OCI-LY3 (cell line): Measurements from ENCODE around the gene DNM3.

ENCODE experiments used
- H2AFZ ChIP-seq: fragments of 200-600, 300-600 bp; shearing (Covaris generic); 2 replicates; pipeline ENCODE4 v1.6.0; 2014; ENCODE audit warnings: antibody characterized with exemption, low read depth, low read length
- H3K27ac ChIP-seq: fragments of 200-600, 300-600 bp; sonication (generic); 2 replicates; pipeline ENCODE4 v1.5.1; 2014; ENCODE audit warnings: mild to moderate bottlenecking, low read length, moderate library complexity, mixed read lengths
- H3K27me3 ChIP-seq: fragments of 200-600, 300-600 bp; sonication (generic); 2 replicates; pipeline ENCODE4 v1.6.1; 2014; ENCODE audit warnings: low read depth, low read length, mixed read lengths
- H3K36me3 ChIP-seq: fragments of 200-600, 300-600 bp; sonication (generic); replicated peaks from 2 replicates; pipeline ENCODE3; 2014; ENCODE audit warnings: low read depth, low read length, mixed read lengths
- H3K4me1 ChIP-seq: fragments of 300-600, 200-600 bp; sonication (generic); 2 replicates; pipeline ENCODE4 v1.6.1; 2014; ENCODE audit warnings: low read length, mixed read lengths
- H3K4me2 ChIP-seq: fragments of 200-600, 300-600 bp; sonication (generic); 2 replicates; pipeline ENCODE4 v1.6.1; 2014; ENCODE audit warnings: low read length, mixed read lengths
- H3K4me3 ChIP-seq: fragments of 300-600, 200-600 bp; sonication (generic); 2 replicates; pipeline ENCODE4 v1.5.1; 2014; ENCODE audit warnings: antibody characterized with exemption, mild to moderate bottlenecking, low read length, moderate library complexity
- H3K79me2 ChIP-seq: fragments of 300-600, 200-600 bp; shearing (Covaris generic); 2 replicates; pipeline ENCODE4 v1.6.1; 2014; ENCODE audit warnings: mild to moderate bottlenecking, low read length, mixed read lengths
- H3K9ac ChIP-seq: fragments of 300-600, 200-600 bp; shearing (Covaris generic); 2 replicates; pipeline ENCODE4 v1.6.0; 2014; ENCODE audit warnings: mild to moderate bottlenecking, low read length, moderate library complexity
- H3K9me3 ChIP-seq: fragments of 200-600, 300-600 bp; shearing (Covaris generic); 2 replicates; pipeline ENCODE4 v1.6.1; 2014; ENCODE audit warnings: low read length, mixed read lengths; ENCODE audit not compliant: insufficient read depth
- H4K20me1 ChIP-seq: fragments of 200-600, 300-600 bp; sonication (generic); 2 replicates; pipeline ENCODE4 v1.6.1; 2016; ENCODE audit warnings: low read length, mixed read lengths; ENCODE audit not compliant: insufficient read depth
- EZH2phosphoT487 ChIP-seq: fragments of 200-600 bp; shearing (Covaris generic); IDR thresholded peaks from 2 replicates; pipeline ENCODE4 v1.6.1; 2018; ENCODE audit warnings: antibody characterized with exemption, mixed run types, low read depth
- TF ChIP-seq, protein P1 (sequence below): fragments of 200-600, 300-600 bp; sonication (generic); IDR thresholded peaks from 2 replicates; pipeline ENCODE4 v1.5.1; 2014; ENCODE audit warnings: antibody characterized with exemption, low read length, low read depth

Gene DNM3

DNA sequence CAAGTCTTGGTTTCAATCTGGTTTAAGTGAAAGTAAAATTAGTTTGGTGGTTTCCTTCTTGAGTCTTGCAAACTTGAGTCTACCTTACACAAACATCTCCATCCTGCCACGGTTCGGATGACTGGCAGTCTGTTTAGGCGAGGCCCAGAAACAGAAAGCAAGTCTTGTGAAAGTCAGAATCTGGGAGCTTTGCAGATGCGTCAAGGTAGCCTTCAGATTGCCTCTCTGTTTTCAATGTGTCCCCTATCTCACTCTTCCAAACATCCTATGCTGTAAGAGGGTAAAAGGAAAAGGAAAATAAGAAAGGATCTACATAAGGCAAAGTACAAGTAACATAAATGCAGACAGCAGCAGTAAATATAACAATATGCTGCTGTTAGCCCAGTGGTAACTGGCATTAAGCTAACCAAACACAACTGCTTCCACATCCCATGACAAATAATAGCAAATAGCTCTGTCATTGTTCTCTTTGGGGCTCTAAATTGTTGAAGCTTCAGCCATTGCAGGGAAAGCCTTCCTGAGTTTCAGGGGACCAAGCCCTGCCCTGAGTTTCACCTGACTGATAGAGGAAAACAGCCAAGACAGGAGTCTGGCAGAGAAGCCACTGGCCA, 552.9 kb downstream of the DNM3 start:
- Histone ChIP-seq H3K4me1 (peaks cover 99% of the 10 kb centered on the region), H3K9me3 (no peaks in the 10 kb centered on the region), H3K27me3 (no peaks in the 10 kb centered on the region), H3K4me3 (peak overlapping the region; percentile 69), H2AFZ (no peak overlapping the region), H3K9ac (peak overlapping the region; percentile 94), H3K79me2 (no peaks in the 10 kb centered on the region), H4K20me1 (no peaks in the 10 kb centered on the region), H3K36me3 (no peaks in the 10 kb centered on the region), H3K4me2 (peak overlapping the region; percentile 88), H3K27ac (peak overlapping the region; percentile 93)
- TF ChIP-seq, protein P1, sequence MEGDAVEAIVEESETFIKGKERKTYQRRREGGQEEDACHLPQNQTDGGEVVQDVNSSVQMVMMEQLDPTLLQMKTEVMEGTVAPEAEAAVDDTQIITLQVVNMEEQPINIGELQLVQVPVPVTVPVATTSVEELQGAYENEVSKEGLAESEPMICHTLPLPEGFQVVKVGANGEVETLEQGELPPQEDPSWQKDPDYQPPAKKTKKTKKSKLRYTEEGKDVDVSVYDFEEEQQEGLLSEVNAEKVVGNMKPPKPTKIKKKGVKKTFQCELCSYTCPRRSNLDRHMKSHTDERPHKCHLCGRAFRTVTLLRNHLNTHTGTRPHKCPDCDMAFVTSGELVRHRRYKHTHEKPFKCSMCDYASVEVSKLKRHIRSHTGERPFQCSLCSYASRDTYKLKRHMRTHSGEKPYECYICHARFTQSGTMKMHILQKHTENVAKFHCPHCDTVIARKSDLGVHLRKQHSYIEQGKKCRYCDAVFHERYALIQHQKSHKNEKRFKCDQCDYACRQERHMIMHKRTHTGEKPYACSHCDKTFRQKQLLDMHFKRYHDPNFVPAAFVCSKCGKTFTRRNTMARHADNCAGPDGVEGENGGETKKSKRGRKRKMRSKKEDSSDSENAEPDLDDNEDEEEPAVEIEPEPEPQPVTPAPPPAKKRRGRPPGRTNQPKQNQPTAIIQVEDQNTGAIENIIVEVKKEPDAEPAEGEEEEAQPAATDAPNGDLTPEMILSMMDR: no peak

DNA sequence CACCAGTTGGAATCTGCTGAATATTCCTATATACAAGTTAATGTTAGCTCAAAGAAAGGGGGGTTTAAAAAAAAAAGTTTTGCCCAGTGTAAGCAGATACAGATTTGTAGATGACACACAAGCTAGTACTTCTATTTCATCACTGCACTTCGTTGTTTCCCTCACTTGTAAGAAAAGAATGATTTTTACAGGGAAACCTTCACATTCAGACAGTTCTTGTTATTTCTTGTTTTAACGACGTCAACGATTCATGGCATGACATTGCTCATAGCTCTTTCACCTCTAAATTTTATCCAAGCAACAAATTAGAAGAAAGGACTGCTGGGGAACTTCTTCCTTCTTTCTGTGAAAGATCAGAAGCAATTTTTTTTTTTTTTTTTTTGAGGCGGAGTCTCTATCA, 553.5 kb downstream of the DNM3 start:
- peak overlapping the region; percentile 33 for H3K4me3 ChIP-seq
- no peaks in the 10 kb centered on the region for H3K9me3 ChIP-seq
- H4K20me1 ChIP-seq: no peaks in the 10 kb centered on the region
- peak overlapping the region; percentile 88 for H3K4me2 ChIP-seq
- H3K79me2 ChIP-seq: no peaks in the 10 kb centered on the region
- peak overlapping the region; percentile 93 for H3K27ac ChIP-seq
- peak overlapping the region; percentile 94 for H3K9ac ChIP-seq
- peaks cover 99% of the 10 kb centered on the region for H3K4me1 ChIP-seq
- no peaks in the 10 kb centered on the region for H3K27me3 ChIP-seq
- H2AFZ ChIP-seq: no peak overlapping the region
- TF ChIP-seq, protein P1: no peak
- TF ChIP-seq EZH2phosphoT487: no peak
- H3K36me3 ChIP-seq: no peaks in the 10 kb centered on the region

DNA sequence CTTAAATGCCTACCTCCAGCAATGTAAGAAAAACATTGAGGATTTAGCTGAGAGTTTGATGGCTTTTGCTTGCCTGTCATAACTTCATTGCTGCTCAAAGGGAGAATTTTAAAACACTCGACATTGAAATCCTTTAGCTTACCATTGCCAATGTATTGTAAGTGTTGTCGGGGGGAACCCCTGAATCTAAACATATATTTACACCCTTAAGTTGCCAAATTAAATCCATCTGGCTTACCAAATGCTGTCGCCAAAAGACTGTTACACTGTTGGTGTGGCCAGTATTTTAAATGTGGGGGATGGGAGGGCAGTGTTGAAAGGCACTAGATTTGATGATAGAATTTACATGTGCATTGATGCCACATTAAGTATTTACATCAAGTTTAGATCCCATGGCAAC, 554.3 kb downstream of the DNM3 start:
- H2AFZ ChIP-seq: 0 out of 2 replicates have a peak overlapping the region, but pooled peaks have one; percentile 2
- H3K27ac ChIP-seq: peak overlapping the region; percentile 93
- H3K4me2 ChIP-seq: peak overlapping the region; percentile 73
- H3K4me1 ChIP-seq: peaks cover 99% of the 10 kb centered on the region
- no peak overlapping the region for H3K4me3 ChIP-seq
- no peak for TF ChIP-seq EZH2phosphoT487
- TF ChIP-seq, protein P1: no peak
- peak overlapping the region; percentile 94; the same call in 1 of the 2 replicates for H3K9ac ChIP-seq
- no peaks in the 10 kb centered on the region for H4K20me1 ChIP-seq
- no peaks in the 10 kb centered on the region for H3K9me3 ChIP-seq
- H3K36me3 ChIP-seq: no peaks in the 10 kb centered on the region
- no peaks in the 10 kb centered on the region for H3K27me3 ChIP-seq
- no peaks in the 10 kb centered on the region for H3K79me2 ChIP-seq

DNA sequence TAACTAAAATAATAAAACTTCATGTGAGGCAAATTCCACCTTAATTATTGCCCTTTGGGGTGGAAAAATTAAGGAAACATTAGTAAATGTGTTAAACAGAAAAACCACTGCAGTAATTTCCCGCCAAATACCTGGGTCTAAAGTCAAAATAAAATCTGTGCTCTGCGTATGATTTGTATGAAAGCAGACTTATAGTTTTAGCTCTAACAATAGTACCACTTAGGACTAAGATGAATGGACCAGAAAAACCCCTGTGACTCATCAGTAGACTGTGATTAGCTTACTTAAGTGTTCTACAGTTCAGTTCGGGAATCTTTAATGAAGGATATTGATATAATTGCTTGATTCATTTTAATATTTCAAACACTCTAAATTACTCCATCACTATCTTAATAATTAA, 555.9 kb downstream of the DNM3 start:
- Histone ChIP-seq H3K9me3 (no peaks in the 10 kb centered on the region), H3K9ac (peak overlapping the region; percentile 94), H3K4me1 (peaks cover 98% of the 10 kb centered on the region), H4K20me1 (no peaks in the 10 kb centered on the region), H3K4me2 (peak overlapping the region; percentile 73), H3K4me3 (peak overlapping the region; percentile 55), H3K36me3 (no peaks in the 10 kb centered on the region), H2AFZ (no peak overlapping the region), H3K27me3 (no peaks in the 10 kb centered on the region), H3K79me2 (no peaks in the 10 kb centered on the region), H3K27ac (peak overlapping the region; percentile 93)
- TF ChIP-seq, protein P1: no peak
- no peak for TF ChIP-seq EZH2phosphoT487
